HepG2 (cell line): ENCODE data around the gene CDSN. TPM values are rescaled to one million over a fixed set of nuclear protein-coding genes. Genes with fewer than 3 reads are reported as not detected.

Experiments
- ATAC-seq: fragments of 200-7000 bp; cut with Tn5 transposase; 3 replicates; pipeline ENCODE4 v1.9.1; 2020; ENCODE audit warnings: mild to moderate bottlenecking, moderate library complexity
- BruUV-seq: library from RNA; stranded (reverse); fragments of 400-500 nt; replicated peaks from 2 replicates; lab custom pipeline; 2021; lab: Mats Ljungman, UMichigan
- CTCF ChIA-PET: fragments of 300-600 bp; formaldehyde crosslinking; extraction: SDS; loops from one replicate; lab custom pipeline; 2021; ENCODE audit warnings: low total read pairs, inconsistent platforms, low intra/inter-chr PET ratio; lab: Yijun Ruan, JAX
- POLR2A ChIA-PET: fragments of 350-600 bp; sonication (Branson Sonifier 250); formaldehyde crosslinking; loops from one replicate; lab custom pipeline; 2020; ENCODE audit warnings: antibody characterized with exemption, inconsistent platforms; lab: Yijun Ruan, JAX
- DNase-seq: peaks from one replicate; pipeline ENCODE4 v3.0.0-alpha.2; 2015; ENCODE audit warnings: low spot score
- FAIRE-seq: peaks from 3 replicates; lab custom pipeline; 2011; peaks lifted over from hg19 to GRCh38; lab: Jason Lieb, UNC
- H2AFZ ChIP-seq: one replicate; pipeline ENCODE4 v1.6.1; 2011; ENCODE audit warnings: low read length, inconsistent platforms
- H3K27ac ChIP-seq: fragments of 300-600 bp; 3 replicates; pipeline ENCODE4 v1.8.0; 2011; ENCODE audit warnings: mixed run types, mild to moderate bottlenecking, mixed read lengths, low read length, inconsistent platforms; ENCODE audit not compliant: insufficient read depth; ENCODE audit errors: extremely low read length
- H3K27me3 ChIP-seq, 2 experiments: fragments of 200-600 bp in 1 of 2; 2 replicates in 1 of 2; 3 replicates in 1 of 2; pipeline versions ENCODE4 v1.6.0 to v1.8.0; 2011; ENCODE audit warnings: low read length in 2 of 2, mild to moderate bottlenecking in 2 of 2, moderate library complexity in 2 of 2, inconsistent platforms in 1 of 2; ENCODE audit not compliant: insufficient read depth in 2 of 2, control insufficient read depth in 1 of 2
- H3K36me3 ChIP-seq, 2 experiments: fragments of 200-600 bp in 1 of 2; replicated peaks in 1 of 2; 2 replicates in 1 of 2; 3 replicates in 1 of 2; pipeline versions ENCODE4 v1.5.1 to v1.8.0; 2011; ENCODE audit warnings: low read length in 2 of 2, inconsistent platforms in 1 of 2; ENCODE audit not compliant: insufficient read depth in 2 of 2, control insufficient read depth in 1 of 2
- H3K4me1 ChIP-seq: 2 replicates; pipeline ENCODE4 v1.5.1; 2012; ENCODE audit warnings: low read length, inconsistent platforms; ENCODE audit not compliant: insufficient read depth
- H3K4me2 ChIP-seq: 2 replicates; pipeline ENCODE4 v1.6.0; 2011; ENCODE audit warnings: low read depth, low read length, inconsistent platforms
- H3K4me3 ChIP-seq, 3 experiments: fragments of 200-600 bp in 1 of 3; sonication (generic), shearing (Covaris generic) in 1 of 3; replicated peaks in 1 of 3; 2 replicates each; pipeline ENCODE4 v1.5.1; 2011 to 2016; ENCODE audit warnings: low read length in 3 of 3, inconsistent platforms in 2 of 3, low read depth in 2 of 3, mild to moderate bottlenecking in 2 of 3, control low read depth in 1 of 3, mixed read lengths in 1 of 3; ENCODE audit not compliant: insufficient read depth in 1 of 3
- H3K79me2 ChIP-seq: one replicate; pipeline ENCODE4 v1.6.1; 2011; ENCODE audit warnings: low read length, inconsistent platforms; ENCODE audit not compliant: insufficient read depth
- H3K9ac ChIP-seq: 2 replicates; pipeline ENCODE4 v1.6.0; 2011; ENCODE audit warnings: mild to moderate bottlenecking, low read depth, low read length, inconsistent platforms; ENCODE audit not compliant: insufficient read depth
- H3K9me3 ChIP-seq: 2 replicates; pipeline ENCODE4 v1.5.1; 2012; ENCODE audit warnings: mild to moderate bottlenecking, low read length
- H4K20me1 ChIP-seq: 2 replicates; pipeline ENCODE4 v1.6.0; 2011; ENCODE audit warnings: inconsistent platforms, mild to moderate bottlenecking, low read length, moderate library complexity; ENCODE audit not compliant: insufficient read depth
- IRF9 ChIP-seq: sonication (generic); formaldehyde crosslinking; IDR thresholded peaks from 2 replicates; pipeline ENCODE4 v1.8.0; 2022; ENCODE audit warnings: missing genetic modification reagents, mild to moderate bottlenecking, borderline replicate concordance
- SKIL ChIP-seq: sonication (generic); formaldehyde crosslinking; IDR thresholded peaks from 2 replicates; pipeline ENCODE4 v1.8.0; 2022; ENCODE audit warnings: missing genetic modification reagents, mild to moderate bottlenecking, moderate library complexity, borderline replicate concordance
- SRSF9 ChIP-seq: fragments of 200-400 bp; formaldehyde crosslinking; IDR thresholded peaks from 2 replicates; pipeline ENCODE4 v1.6.1; 2018; ENCODE audit warnings: borderline replicate concordance, mild to moderate bottlenecking, low read depth, low read length; ENCODE audit not compliant: insufficient read depth, poor library complexity, severe bottlenecking
- THAP8 ChIP-seq: sonication (generic); formaldehyde crosslinking; IDR thresholded peaks from 2 replicates; pipeline ENCODE4 v1.5.1; 2020; ENCODE audit warnings: missing genetic modification reagents, mild to moderate bottlenecking, borderline replicate concordance
- ZNF431 ChIP-seq: sonication (generic); formaldehyde crosslinking; IDR thresholded peaks from 2 replicates; pipeline ENCODE4 v1.9.0; 2022; ENCODE audit warnings: missing genetic modification reagents, low read depth, mild to moderate bottlenecking, borderline replicate concordance
- ZNF567 ChIP-seq: sonication (generic); formaldehyde crosslinking; IDR thresholded peaks from 2 replicates; pipeline ENCODE4 v1.8.1; 2023; ENCODE audit warnings: mild to moderate bottlenecking, missing genetic modification reagents, borderline replicate concordance
- WGBS: methylation state at CpG from one replicate; pipeline ENCODE4 v1.1.6; 2017; ENCODE audit warnings: low lambda C conversion rate; 5-methylcytosine and 5-hydroxymethylcytosine counted together
- in situ Hi-C: cut with HindIII; loops from 2 replicates; pipeline ENCODE4 v1.10.0; 2017; ENCODE audit warnings: low pct_unique_long_range_greater_than_20kb; ENCODE audit not compliant: extremely low pct_ligation_motif_present
- intact Hi-C: fragments of 100-400 bp; cut with micrococcal nuclease; formaldehyde crosslinking; loops from one replicate; pipeline ENCODE4 v1.10.0; 2022; ENCODE audit not compliant: unreplicated experiment
- polyA plus RNA-seq, 8 experiments: library from polyadenylated mRNA; depleted of rRNA in 3 of 8; stranded (reverse) in 7 of 8; unstranded in 1 of 8; fragments of >200 nt; fragmentation: Illumina TruSeq in 4 of 8; extraction: Trizol in 4 of 8; gene quantifications; 2 replicates each; pipeline versions ENCODE4 v1.2.1 to v1.2.3, GENCODE V29; 2011 to 2016; ENCODE audit warnings: low read depth in 4 of 8, missing spikeins in 1 of 8, mixed read lengths in 1 of 8; ENCODE audit not compliant: insufficient read depth in 1 of 8
- total RNA-seq, 5 experiments: library from RNA; depleted of rRNA; stranded (reverse); fragments of >200 nt; fragmentation: Illumina TruSeq; extraction: Trizol; gene quantifications; 2 replicates each; pipeline ENCODE4 v1.2.3, GENCODE V29; 2016; ENCODE audit warnings: low read depth in 1 of 5

Gene CDSN
- total and polyA plus RNA-seq, 2 of the 13 experiments (the other 11 are each of a cell fraction or from before 2014, with no cell fraction given), result not detected

- no peak for TF ChIP-seq IRF9
Observed at GRCh38 chr6:31142361-31142761, 22.1 kb upstream of the CDSN start (continued).

- intact Hi-C loops, result no loop called here
- in situ Hi-C loops, result no loop called here
- BruUV-seq, result no TSS peak
- ChIA-PET CTCF (no interaction called here), POLR2A (no interaction called here)
- H3K27ac ChIP-seq, result no peak overlapping the region
- WGBS, result 73% methylated on average over 8 of the region's 15 CpGs
- H3K4me2 ChIP-seq, result no peak overlapping the region
- DNase-seq (no peak), FAIRE-seq (no peak), ATAC-seq (no peak)
- H3K4me3 ChIP-seq, result no peak overlapping the region
- no peak for TF ChIP-seq THAP8 (CRISPR knock-in tag)
- TF ChIP-seq ZNF567, result no peak
- TF ChIP-seq SKIL (CRISPR knock-in tag), result no peak
- no peak for TF ChIP-seq ZNF431 (CRISPR knock-in tag)
- TF ChIP-seq SRSF9, result no peak
- no peaks in the 10 kb centered on the region for H4K20me1 ChIP-seq
- H3K27me3 ChIP-seq, result 0 out of 5 replicates have a peak, but pooled peaks cover 0 to 4% of the 10 kb centered on the region in 2 experiments
- peaks cover 4 to 18% of the 10 kb centered on the region in 2 experiments; a peak in 4 of 5 replicates for H3K36me3 ChIP-seq
- no peaks in the 10 kb centered on the region for H3K9me3 ChIP-seq
- H3K9ac ChIP-seq, result no peak overlapping the region
- no peaks in the 10 kb centered on the region for H3K79me2 ChIP-seq
- no peak overlapping the region for H2AFZ ChIP-seq
- peaks cover 7% of the 10 kb centered on the region for H3K4me1 ChIP-seq
Observed at GRCh38 chr6:31140643-31141042, 20.4 kb upstream of the CDSN start.
